GM18858 (cell line): ENCODE results near the gene GAD1.

Experiments
- ATAC-seq: cut with Tn5 transposase; IDR thresholded peaks from one replicate; pipeline ENCODE4 v1.9.1; 2021; ENCODE audit not compliant: unreplicated experiment

The GAD1 gene

DNA sequence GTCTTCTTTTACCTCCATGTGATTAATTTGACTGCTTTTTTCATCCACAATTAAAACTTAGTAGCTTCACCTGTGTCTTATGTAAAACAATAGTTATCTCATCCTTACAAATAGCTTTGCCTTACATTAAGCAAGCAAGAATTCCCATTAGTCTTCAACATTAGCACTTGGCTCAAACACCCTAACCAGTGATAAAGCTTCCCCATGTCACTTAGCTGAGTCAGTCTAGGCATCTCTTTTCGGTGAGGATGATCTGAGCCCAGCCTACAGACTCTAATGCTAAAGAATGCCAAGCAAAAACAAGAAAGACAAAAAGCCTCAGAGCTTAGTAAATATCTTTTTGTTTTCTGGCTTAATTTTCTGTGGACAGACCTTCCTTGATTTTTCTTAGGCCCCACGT, 26.1 kb downstream of the GAD1 start:
- ATAC-seq: no peak

DNA sequence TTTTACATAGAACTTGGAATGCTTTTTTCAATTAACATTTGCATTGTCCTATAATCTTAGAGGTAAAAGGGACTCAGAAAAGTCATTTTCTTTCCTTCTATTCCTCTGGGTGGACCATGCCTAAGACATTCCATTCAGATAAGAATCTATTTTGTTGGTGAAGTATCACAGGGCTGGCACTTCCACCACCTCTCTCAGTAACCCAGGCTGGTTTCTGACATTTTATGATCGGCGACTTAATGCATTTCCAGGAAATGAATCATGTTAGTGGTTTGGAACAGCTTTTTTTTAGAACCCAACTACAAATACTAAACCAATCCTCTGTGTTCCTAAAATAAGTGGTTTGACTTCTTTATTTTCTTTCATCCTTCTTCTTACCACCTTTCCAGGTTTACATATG, 27.0 kb downstream of the GAD1 start:
- no peak for ATAC-seq

DNA sequence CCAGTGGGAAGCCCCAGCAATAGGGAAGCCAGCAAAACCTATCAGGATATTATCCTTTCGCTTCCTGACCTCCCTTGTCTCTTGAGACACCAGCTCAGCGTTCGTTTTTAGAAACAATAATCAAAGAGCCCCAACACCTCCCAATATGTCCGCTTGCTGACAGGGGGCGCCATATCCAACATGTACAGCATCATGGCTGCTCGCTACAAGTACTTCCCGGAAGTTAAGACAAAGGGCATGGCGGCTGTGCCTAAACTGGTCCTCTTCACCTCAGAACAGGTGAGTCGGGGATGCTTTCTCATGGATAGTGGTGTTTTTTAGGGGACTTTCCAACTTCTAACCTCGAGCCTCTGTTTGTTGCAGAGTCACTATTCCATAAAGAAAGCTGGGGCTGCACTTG, 28.7 kb downstream of the GAD1 start:
- ATAC-seq: no peak

DNA sequence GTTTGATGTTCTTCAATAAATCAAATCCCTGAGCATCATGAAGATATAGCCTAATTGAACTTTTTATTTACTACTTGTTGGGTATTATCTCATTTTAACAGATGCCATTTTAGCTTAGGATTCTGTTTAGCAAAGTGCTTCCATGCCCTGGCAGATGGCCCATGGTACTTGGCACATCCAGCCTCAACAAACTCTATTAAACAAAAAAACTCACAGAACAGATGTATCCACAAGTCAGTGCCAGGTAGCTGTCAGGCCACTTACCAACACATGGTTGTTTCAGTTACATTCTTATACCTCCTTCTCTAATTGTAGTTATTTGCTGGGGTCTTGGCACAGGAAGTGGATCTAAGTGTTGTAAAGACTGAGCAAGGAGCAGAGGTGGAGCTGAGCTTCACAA, 29.6 kb downstream of the GAD1 start:
- no peak for ATAC-seq

DNA sequence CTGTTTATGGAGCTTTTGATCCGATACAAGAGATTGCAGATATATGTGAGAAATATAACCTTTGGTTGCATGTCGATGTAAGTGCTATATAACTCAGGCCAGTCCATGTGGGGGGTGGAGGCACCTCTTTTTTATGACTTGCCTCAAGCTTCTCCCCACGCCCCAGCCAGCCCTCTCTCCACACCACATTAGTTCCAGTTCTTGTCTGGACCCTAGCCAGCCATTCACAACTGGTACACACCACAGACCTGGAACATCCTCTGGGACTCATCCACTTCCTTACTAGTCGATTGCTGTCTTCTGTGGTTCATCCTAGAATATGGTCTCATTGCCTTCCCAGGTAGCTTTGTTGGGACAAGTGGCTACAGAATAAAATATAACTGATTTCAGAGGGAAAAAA, 31.0 kb downstream of the GAD1 start:
- no peak for ATAC-seq

DNA sequence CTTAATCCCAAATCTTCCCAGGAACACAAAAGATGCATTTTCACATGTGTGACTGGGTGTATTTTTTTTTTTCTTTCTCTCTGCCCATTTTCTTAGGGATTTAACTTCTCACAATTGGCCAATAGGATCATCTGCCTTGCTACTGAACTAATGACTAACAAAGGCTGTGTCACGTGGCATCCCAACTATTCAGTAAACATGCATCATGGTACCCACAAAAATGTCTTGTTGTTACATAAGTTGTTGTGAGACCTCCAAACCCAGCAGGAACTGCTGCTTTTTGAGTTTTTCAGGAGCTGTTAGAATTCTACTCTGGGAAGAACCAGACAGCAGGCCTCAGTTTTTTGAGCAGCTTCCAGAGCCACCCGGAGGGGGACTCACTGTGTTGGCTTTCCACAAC, 31.9 kb downstream of the GAD1 start:
- ATAC-seq: no peak

DNA sequence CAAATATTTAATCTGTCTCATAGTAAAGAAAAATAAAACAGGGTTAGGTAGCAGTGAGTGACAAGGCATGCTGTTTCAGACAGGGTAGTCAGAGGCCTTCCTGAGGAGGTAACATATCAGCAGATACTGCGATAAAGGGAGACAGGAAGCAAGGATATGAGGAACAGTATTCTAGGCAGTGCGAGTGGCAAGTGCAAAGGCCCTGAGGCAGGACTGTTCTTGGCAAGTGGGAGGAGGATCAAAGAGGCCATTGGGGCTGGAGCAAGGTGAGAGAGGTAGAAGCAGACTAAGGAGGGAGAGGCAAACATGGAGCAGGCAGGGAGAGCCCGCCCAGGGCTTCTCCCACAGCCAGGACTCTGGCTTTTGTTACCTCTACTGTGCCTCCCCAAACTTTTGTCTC, 33.6 kb downstream of the GAD1 start:
- ATAC-seq: no peak

DNA sequence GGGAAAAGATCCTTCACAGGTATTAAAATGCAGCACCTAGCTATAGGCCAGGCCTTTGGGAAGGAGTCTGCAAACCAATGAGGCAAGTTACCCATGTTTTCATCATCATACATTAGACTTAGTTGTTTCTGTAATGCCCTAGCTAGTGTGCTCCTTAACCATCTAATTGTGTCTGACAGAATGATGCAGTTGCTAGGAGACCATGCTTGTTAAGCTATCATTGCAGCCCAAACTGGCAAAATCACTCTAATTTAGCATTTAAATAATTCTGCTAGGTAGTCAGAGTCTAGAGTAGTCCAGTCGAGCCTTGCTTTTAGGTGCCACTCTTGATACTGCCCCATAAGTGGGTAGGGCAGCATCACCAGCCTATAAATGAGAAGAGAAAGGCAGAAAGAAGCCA, 34.9 kb downstream of the GAD1 start:
- no peak for ATAC-seq

DNA sequence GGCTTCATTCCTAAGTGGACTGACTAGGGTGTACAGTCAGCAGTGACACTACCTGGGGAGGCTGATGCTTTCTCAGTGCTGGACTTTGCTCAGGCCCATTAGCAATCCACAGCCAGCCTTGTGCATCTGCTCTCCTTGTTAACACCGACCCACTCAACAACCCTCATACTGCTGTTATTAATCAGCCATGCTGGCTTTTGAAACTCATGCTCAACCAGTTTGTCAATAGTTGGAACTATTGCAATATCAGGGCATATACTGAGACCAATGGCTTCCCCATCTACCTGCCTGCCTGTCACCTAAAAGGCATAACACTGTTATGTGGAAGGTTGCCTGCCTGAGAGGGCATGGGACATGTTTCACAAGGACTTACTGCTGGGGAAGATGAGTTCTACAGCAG, 39.4 kb downstream of the GAD1 start:
- no peak for ATAC-seq

DNA sequence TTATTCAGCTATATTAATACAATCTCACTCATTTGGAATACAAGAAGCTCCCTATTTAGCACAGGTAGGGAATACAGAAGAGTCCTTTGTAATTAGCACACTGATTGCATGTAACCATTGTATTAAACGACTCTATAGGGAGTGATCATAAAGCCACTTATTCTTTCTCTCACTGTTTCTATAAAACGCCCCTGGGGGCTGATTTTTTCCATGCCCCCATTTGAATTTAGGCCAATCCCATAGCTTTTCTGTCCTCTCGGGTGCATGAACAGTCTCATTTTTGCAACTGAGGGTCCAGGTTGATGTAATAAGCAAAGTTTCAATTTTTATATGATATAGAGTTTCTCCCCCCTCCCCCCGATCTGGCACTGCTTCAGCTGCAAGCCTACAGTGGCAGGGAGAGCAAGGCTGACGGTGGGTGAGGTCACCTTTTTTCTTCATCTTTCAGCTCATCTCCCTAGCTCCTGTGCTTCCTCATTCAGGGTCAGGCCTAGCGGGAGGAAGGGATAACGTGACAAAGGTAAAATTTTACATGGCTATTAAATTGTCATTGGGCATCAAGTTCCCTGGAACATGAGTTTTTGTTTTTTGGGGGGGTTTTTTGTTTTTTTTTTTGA, 45.7 kb downstream of the GAD1 start:
- no peak for ATAC-seq

DNA sequence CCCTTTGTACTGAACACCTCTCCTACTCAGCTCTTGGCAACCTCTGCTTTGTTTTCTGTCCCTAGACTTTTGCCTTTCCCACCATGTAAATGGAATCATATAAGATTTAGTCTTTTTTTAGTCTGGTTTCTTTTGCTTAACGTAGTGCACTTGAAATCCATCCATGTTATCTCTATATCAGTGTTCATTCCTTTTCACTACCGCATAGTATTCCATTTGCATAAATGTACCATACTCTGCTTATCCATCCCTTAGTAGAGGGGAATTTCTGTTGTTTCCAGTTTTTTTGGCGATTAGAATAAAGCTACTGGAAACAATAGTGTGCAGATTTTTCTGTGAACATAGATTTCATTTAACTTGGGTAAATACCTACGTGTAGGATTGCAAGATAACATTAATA, 46.4 kb downstream of the GAD1 start:
- no peak for ATAC-seq

DNA sequence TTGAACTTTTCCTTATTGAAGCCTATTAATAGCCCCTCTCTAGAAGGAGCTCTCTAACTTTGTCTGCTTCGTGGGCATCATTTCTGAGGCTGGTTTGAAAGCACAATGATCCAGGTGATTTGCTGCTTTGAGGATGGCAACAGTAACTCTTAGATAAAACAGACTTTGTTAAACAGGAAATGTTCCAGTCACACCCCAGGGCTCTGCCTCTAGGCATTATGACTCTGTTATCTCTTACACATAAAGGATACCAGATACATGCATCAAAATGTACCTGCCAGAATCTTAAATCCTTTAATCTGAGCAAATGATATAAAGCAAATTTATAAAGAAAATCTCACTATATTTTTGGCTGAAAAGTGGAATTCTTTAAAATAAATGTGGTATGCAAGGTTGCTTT, 52.3 kb downstream of the GAD1 start:
- ATAC-seq: no peak

DNA sequence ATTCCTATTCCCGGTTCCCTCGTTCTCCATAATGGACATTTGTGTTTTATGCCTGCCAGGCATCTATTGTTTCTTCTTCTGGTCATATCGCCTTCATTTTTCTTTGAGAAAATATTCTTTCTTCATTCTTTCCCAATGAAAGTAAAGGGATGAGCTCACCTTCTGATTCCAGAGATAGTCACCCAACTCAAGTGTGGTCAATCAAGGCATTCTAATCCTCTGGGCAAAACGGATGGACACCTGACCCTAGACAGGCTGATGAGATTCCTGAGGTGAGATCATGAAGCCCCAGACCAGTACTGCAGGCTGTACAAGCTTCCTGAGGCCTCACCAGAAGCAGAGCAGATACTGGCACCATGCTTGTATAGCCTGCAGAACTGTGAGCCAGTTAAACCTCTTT, 52.8 kb downstream of the GAD1 start:
- no peak for ATAC-seq

DNA sequence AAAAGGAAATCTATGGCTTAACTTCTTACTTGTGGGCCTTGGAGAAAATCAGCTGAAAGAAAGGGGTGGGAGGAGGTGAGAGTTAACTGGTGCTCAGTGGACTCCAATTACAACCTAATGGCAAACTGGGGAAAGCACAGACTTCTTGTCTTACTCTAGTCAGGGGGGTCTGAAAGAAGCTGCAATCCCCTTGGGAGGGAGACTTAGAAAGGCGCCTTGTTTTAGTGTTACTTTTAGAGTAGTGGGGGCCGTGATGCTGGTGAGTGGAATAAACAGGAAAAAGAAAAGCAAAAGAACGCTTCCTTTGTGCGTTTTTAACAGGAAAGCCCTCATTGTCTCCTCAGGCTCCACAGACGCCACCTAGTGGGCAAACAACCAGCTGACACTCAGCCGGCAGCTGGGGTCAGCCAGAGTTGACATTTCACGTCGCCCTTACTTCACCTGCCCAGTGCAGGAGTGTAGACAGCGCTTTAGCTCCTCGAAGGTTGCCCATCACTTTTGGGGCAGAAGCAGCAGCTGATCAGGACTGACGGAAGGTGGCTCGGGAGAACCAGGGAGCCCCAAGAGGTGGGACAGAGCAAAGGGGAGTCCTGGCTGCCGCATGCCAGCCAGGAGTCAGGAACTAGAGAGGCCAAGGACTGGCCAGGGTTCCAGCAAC, 56.5 kb downstream of the GAD1 start:
- ATAC-seq: peak; percentile 84

DNA sequence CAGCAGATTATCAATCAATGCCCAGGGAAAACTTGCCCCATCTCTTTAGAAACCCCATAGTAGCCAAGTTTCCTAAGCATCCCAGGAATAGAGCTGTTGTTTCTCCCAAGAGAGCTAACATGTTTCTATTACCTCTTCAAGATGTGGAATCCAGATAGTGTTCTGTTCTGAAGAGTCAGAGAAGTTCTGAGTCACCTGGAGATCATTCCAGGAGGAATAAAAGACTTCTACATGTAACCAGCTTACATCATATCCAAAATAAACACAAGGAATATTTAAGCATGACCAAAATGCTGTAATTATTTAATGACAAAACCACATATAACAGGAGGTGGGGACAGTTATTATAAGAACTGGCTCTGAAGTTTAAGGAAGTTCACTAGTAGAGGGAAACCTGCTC, 61.4 kb downstream of the GAD1 start:
- no peak for ATAC-seq

DNA sequence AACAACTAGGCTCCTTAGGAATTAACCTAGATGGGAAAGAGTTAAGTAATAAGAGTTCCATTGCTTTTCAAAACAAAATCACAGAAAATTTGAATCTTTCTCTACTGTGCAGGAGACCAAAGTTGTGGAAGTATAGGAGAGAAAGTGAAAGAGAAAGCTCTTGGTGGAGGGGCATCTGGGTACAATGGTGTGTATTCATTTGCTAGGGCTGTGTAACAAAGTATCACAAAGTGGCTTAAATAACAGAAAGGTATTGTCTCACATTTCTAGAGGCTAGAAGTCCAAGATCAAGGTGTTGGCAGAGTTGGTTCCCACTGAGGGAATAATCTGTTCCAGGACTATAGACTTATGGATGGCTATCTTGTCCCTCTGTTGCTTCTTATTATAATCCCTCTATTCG, 61.8 kb downstream of the GAD1 start:
- ATAC-seq: no peak

DNA sequence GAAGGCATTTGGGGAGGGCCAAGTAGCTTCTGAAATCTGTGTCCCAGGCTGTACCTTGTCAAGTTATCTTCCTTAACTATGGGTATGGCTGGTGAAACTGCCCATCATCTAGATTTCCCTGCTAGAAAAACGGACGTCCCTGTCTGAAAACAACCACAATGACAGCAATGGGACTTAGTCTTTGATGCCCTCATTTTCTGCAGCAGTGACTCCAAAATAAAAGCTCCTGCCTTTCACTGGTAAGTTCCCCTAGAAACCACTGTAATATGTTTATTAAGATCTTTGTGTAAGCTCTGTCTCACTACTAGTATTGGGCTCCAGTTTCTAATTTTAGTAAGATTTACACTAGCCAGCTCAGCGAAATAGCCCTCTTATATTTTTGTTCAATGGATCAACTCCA, 65.2 kb downstream of the GAD1 start:
- no peak for ATAC-seq

DNA sequence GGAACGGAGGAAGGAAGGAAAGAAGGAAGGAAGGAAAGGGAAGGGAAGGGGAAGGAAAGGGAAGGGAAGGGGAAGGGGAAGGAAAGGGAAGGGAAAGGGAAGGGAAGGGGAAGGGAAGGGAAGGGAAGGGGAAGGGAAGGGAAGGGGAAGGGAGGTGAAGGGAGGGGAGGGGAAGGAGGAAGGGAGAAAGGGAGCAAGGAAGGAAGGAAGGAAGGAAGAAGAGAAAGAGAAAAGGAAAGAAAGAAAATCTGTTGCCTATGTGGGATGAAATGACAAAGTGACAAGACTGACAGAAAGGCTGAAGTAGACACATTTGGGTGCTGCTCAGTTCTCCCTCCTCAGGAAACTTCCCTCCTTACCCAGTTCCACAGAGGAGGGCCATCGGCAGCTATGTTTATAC, 66.1 kb downstream of the GAD1 start:
- ATAC-seq: no peak

DNA sequence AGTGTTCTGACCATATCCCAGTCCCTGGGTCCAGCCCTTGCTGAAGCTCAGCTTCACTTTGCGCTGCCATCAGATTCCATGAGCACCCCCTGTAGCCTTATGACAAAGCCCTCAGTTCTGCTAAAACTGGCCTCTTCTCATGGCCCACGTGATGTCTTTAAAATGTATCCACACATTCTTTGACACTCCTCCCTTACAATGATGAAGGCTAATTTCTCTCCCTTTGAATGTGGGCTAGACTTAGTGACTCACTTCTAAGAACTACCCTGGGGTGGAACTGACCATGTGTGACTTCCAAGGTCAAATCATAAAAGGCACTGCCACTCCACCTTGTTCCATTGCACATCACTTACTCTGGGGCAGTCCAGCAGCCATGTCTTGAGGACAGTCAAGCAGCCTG, 67.0 kb downstream of the GAD1 start:
- ATAC-seq: no peak

DNA sequence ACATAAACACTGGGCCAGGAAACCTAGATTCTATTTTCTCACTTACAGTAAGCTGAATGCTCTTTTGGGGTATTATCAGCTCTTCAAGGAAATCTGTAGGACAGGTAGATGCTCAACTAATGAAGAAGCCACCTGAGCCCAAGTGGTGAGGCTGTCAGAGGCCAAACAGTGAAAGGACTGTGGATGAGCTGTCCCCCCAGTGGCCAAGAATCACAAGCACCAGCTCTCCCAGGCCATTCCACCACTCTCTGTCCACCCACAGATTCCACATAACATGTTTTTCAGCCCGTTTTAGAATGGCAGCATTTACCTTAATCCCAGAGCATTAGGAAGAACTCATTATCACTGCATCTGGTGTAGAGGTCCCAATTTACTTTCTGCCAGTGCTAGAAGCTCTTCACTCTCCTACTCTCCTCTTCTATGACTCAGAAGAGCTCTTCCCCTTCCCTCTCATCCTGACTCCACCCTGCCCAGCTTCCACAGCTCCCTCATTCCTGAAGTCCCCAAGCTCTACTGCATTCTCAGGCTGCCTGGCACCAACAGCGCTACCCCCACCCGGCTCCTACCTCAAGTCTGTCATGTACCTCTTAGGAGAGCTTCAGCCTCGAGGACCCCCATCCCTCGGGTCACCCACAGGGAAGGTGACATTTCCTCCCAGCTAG, 68.6 kb downstream of the GAD1 start:
- no peak for ATAC-seq

DNA sequence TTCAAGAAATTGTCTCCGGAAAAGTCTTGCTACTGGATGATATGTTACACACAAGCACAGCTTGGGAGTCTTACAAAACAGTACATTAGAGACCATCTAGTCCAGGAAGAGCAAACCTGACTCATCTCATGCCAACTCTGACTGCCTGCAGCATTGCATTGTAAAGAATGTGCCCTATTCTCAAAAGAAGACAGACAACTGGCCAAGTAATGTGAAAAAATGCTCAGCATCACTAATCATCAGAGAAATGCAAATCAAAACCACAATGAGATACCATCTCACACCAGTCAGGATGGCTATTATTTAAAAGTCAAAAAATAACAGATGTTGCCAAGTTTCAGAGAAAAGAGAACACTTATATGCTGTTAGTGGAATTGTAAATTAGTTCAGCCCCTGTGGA, 69.7 kb downstream of the GAD1 start:
- ATAC-seq: no peak

DNA sequence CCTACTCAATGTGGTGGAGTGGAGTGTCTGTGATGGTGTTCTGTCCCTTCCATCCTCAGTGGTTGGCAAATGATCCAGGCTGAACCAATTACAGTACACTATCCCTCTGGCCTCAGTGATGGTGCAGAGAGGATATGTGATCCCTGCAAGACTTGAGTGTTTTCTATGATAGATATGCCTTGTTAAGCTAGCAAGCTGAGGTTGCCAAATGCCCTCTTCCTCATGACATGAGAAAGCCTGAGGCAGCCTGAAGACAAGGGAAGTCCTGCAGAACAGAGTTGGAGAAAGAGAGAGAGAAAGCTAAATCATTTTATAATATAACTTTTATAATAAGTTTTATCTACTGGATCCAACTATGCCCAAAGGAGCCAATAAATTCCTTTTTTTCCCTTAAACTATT, 70.8 kb downstream of the GAD1 start:
- ATAC-seq: no peak

DNA sequence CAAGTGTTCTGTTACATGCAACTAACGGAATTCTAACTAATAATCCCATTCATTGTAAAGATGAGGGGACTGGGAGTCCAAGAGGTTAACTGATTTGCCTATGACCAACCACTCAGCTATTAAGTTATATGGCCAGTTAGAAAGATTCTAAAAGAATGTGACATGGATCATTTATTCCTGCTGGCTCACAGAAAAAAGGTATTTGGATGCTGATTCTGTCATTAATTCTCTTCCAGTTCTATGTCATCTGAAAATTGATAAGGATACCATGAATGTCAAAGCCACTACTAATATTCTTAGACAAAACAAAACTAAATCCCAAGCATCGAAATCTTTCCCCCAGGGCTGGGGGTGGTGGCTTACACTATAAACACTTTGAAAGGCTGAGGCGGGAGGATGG, 71.2 kb downstream of the GAD1 start:
- ATAC-seq: no peak
